Lung (tissue), 12 donors: Measurements from ENCODE around the gene GLCE. TPM values are rescaled to one million over a fixed set of nuclear protein-coding genes. Genes with fewer than 3 reads are reported as not detected.

Experiments
- ATAC-seq: fragments of 200-7000 bp; cut with Tn5 transposase; one replicate; pipeline ENCODE4 v1.9.1; 2020; ENCODE audit warnings: moderate number of reproducible peaks; ENCODE audit not compliant: insufficient read depth, low FRiP score
- DNase-seq, 3 donors: peaks; one replicate each; pipeline ENCODE4 v3.0.0-alpha.2; 2013 to 2017
- H3K27ac ChIP-seq, 2 donors: one replicate each; pipeline ENCODE4 v1.5.1; 2013; ENCODE audit warnings: mild to moderate bottlenecking in 2 of 2, moderate library complexity in 2 of 2, control low read depth in 1 of 2, inconsistent platforms in 1 of 2, low read depth in 1 of 2, low read length in 1 of 2
- H3K27me3 ChIP-seq, 3 donors: one replicate each; pipeline ENCODE4 v1.5.1; 2013; ENCODE audit warnings: low read length in 2 of 3; ENCODE audit not compliant: control insufficient read depth in 3 of 3, insufficient read depth in 3 of 3
- H3K36me3 ChIP-seq, 4 donors: one replicate each; pipeline ENCODE4 v1.5.1; 2013; ENCODE audit warnings: low read length in 4 of 4, mild to moderate bottlenecking in 1 of 4, moderate library complexity in 1 of 4; ENCODE audit not compliant: control insufficient read depth in 4 of 4, insufficient read depth in 4 of 4
- H3K4me1 ChIP-seq, 5 donors: one replicate each; pipeline ENCODE4 v1.5.1; 2013; ENCODE audit warnings: low read length in 5 of 5, mild to moderate bottlenecking in 2 of 5, moderate library complexity in 1 of 5; ENCODE audit not compliant: control insufficient read depth in 5 of 5, insufficient read depth in 5 of 5
- H3K4me3 ChIP-seq: one replicate; pipeline ENCODE4 v1.5.1; 2013; ENCODE audit warnings: mild to moderate bottlenecking, control low read depth, moderate library complexity
- H3K9ac ChIP-seq, 2 donors: one replicate each; pipeline ENCODE4 v1.5.1; 2013; ENCODE audit warnings: low read length in 2 of 2, control low read depth in 1 of 2; ENCODE audit not compliant: insufficient read depth in 1 of 2
- H3K9me3 ChIP-seq, 4 donors: one replicate each; pipeline ENCODE4 v1.5.1; 2013; ENCODE audit warnings: low read length in 3 of 4, mild to moderate bottlenecking in 1 of 4, moderate library complexity in 1 of 4; ENCODE audit not compliant: control insufficient read depth in 4 of 4, insufficient read depth in 3 of 4
- CTCF ChIP-seq: IDR thresholded peaks from 2 replicates; pipeline ENCODE4 v1.5.1; 2012; ENCODE audit warnings: mild to moderate bottlenecking; ENCODE audit errors: control extremely low read depth, extremely low read depth
- WGBS, 2 donors: extraction: QIAGEN DNeasy Blood & Tissue Kit; methylation state at CpG; one replicate each; pipeline ENCODE4 v1.1.7; 2013; 5-methylcytosine and 5-hydroxymethylcytosine counted together
- polyA plus RNA-seq, 2 donors: library from polyadenylated mRNA; stranded (reverse); fragments of 200-250 nt; gene quantifications; one replicate each; pipeline ENCODE4 v1.2.1, GENCODE V29; 2013
- total RNA-seq, 2 donors: library from RNA; depleted of rRNA in 1 of 2; stranded (reverse); fragments of >200 nt in 1 of 2; gene quantifications; one replicate each; pipeline ENCODE4 v1.2.1, GENCODE V29; 2014 to 2021
- donor health status: control.
- donor health status: control.
- donor health status: Bipolar disorder and iron deficiency.
- donor health status: healthy.
- donor health status: DM: yes; HTN: yes; CAD: no.

Gene GLCE
- total and polyA plus RNA-seq, 4 donors, result 13.5 to 76.7 (median 17.9) TPM

GRCh38 chr15:69223083-69223813 is 62.8 kb downstream of the GLCE start:
- Histone ChIP-seq H3K4me3 (no peak overlapping the region), H3K27me3 (no peaks in the 10 kb centered on the region), H3K36me3 (peaks cover 0 to 12% (median 4%) of the 10 kb centered on the region in 4 donors), H3K9me3 (peaks cover 2 to 5% (median 3%) of the 10 kb centered on the region in 4 donors), H3K27ac (no peak overlapping the region), H3K9ac (no peak overlapping the region), H3K4me1 (peaks cover 0 to 9% (median 3%) of the 10 kb centered on the region in 5 donors)
- ATAC-seq (no peak), DNase-seq (no peak)
- WGBS, 2 donors, result 95 to 96% methylated on average over 4 of the region's 4 CpGs
- no peak for TF ChIP-seq CTCF

GRCh38 chr15:69224383-69224782 is 63.9 kb downstream of the GLCE start:
- Histone ChIP-seq H3K27me3 (no peaks in the 10 kb centered on the region), H3K4me1 (peaks cover 0 to 9% (median 3%) of the 10 kb centered on the region in 5 donors), H3K9ac (no peak overlapping the region), H3K27ac (no peak overlapping the region), H3K36me3 (peaks cover 0 to 16% (median 7%) of the 10 kb centered on the region in 4 donors), H3K4me3 (no peak overlapping the region), H3K9me3 (peaks cover 2 to 5% (median 3%) of the 10 kb centered on the region in 4 donors)
- no peak for DNase-seq
- 34 to 45% methylated on average over 2 of the region's 2 CpGs for WGBS, 2 donors
- ATAC-seq, result no peak
- no peak for TF ChIP-seq CTCF

GRCh38 chr15:69225355-69226022 is 65.1 kb downstream of the GLCE start:
- Histone ChIP-seq H3K27ac (no peak overlapping the region), H3K4me1 (peaks cover 0 to 9% (median 3%) of the 10 kb centered on the region in 5 donors), H3K9ac (no peak overlapping the region), H3K36me3 (peaks cover 0 to 18% (median 7%) of the 10 kb centered on the region in 4 donors), H3K27me3 (no peaks in the 10 kb centered on the region), H3K9me3 (peaks cover 2 to 5% (median 3%) of the 10 kb centered on the region in 4 donors), H3K4me3 (no peak overlapping the region)
- no peak for ATAC-seq
- 60 to 72% methylated on average over 2 of the region's 2 CpGs for WGBS, 2 donors
- DNase-seq, result peak in 2 of 3 donors; percentile 43 to 60
- TF ChIP-seq CTCF, result no peak
